Psoas muscle (tissue), 8 donors: Measurements from ENCODE around the gene TANC1. TPM values are rescaled to one million over a fixed set of nuclear protein-coding genes. Genes with fewer than 3 reads are reported as not detected.

ENCODE experiments used
- ATAC-seq, 4 donors: fragments of 200-7000 bp; cut with Tn5 transposase; one replicate each; pipeline ENCODE4 v1.9.1; 2020; ENCODE audit warnings: moderate library complexity in 3 of 4, mild to moderate bottlenecking in 2 of 4
- DNase-seq, 2 donors: peaks; one replicate each; pipeline ENCODE4 v3.0.0-alpha.2; 2020
- H3K27ac ChIP-seq: fragments of 200-600 bp; one replicate; pipeline ENCODE4 v1.8.0; 2022
- H3K27me3 ChIP-seq, 3 donors: fragments of 200-600 bp in 1 of 3; one replicate each; pipeline versions ENCODE4 v1.6.1 to v1.8.0; 2013 to 2022; ENCODE audit warnings: low read length in 2 of 3, mild to moderate bottlenecking in 2 of 3, moderate library complexity in 1 of 3; ENCODE audit not compliant: insufficient read depth in 3 of 3
- H3K36me3 ChIP-seq, 2 donors: fragments of 200-600 bp in 1 of 2; one replicate each; pipeline versions ENCODE4 v1.6.1 to v1.8.0; 2013 to 2022; ENCODE audit warnings: low read depth in 1 of 2, mild to moderate bottlenecking in 1 of 2, moderate library complexity in 1 of 2; ENCODE audit not compliant: insufficient read depth in 1 of 2
- H3K4me1 ChIP-seq: fragments of 200-600 bp; one replicate; pipeline ENCODE4 v1.8.0; 2022
- H3K4me3 ChIP-seq: fragments of 200-600 bp; one replicate; pipeline ENCODE4 v1.8.0; 2022; ENCODE audit warnings: mild to moderate bottlenecking
- H3K9me3 ChIP-seq: fragments of 200-600 bp; one replicate; pipeline ENCODE4 v1.8.0; 2022
- WGBS, 3 donors: extraction: QIAGEN DNeasy Blood & Tissue Kit; methylation state at CpG; one replicate each; pipeline versions ENCODE4 v1.1.6 to v1.1.7; 2013; 5-methylcytosine and 5-hydroxymethylcytosine counted together
- intact Hi-C, 2 donors: fragments of 100-400 bp; cut with DNase I; formaldehyde crosslinking; loops; one replicate each; pipeline versions ENCODE4 v1.11.0 to v1.14.2; 2022
- polyA plus RNA-seq, 3 donors: library from polyadenylated mRNA; stranded (reverse); fragments of 200-250 nt; gene quantifications; one replicate each; pipeline ENCODE4 v1.2.3, GENCODE V29; 2013
- total RNA-seq, 4 donors: library from RNA; stranded (reverse); fragmentation: NEBNext Ultra II Directional in 2 of 4; extraction: Animal tissue kit (Norgen Biotek cat#: 25700) in 2 of 4; gene quantifications; one replicate each; pipeline versions ENCODE4 v1.2.1 to v1.2.4, GENCODE V29; 2021 to 2023
- TF ChIP-seq, protein P1 (sequence below): fragments of 200-600 bp; IDR thresholded peaks from one replicate; pipeline ENCODE4 v1.8.0; 2022; ENCODE audit warnings: antibody characterized with exemption
- donor health status: healthy with polysubstance abuse.
- donor health status: DM: no; HTN: no; CAD: no; lungs with moderate emphysema.
- donor health status: Bipolar disorder and iron deficiency.
- donor health status: healthy.
- donor health status: DM: yes; HTN: yes; CAD: no.
- donor health status: DM: no; HTN: no; CAD: no.
- donor health status: DM: no; HTN: no; CAD: no.
- donor health status: DM: yes; HTN: yes; CAD: no.

The TANC1 gene
- total and polyA plus RNA-seq, 7 donors = 1.9 to 7.5 (median 3.2) TPM

GRCh38 chr2:158965107-158965506 lies 3.3 kb upstream of the TANC1 start:
- no peaks in the 10 kb centered on the region for H3K4me1 ChIP-seq
- no peak overlapping the region for H3K4me3 ChIP-seq
- no peaks in the 10 kb centered on the region for H3K27me3 ChIP-seq
- intact Hi-C loops = loop anchor here in 1 of 2 donors (5.0 kb wide), 1 partner anchor 67 kb away; no protein-coding TSS in a partner anchor
- no peaks in the 10 kb centered on the region for H3K36me3 ChIP-seq
- TF ChIP-seq, protein P1, sequence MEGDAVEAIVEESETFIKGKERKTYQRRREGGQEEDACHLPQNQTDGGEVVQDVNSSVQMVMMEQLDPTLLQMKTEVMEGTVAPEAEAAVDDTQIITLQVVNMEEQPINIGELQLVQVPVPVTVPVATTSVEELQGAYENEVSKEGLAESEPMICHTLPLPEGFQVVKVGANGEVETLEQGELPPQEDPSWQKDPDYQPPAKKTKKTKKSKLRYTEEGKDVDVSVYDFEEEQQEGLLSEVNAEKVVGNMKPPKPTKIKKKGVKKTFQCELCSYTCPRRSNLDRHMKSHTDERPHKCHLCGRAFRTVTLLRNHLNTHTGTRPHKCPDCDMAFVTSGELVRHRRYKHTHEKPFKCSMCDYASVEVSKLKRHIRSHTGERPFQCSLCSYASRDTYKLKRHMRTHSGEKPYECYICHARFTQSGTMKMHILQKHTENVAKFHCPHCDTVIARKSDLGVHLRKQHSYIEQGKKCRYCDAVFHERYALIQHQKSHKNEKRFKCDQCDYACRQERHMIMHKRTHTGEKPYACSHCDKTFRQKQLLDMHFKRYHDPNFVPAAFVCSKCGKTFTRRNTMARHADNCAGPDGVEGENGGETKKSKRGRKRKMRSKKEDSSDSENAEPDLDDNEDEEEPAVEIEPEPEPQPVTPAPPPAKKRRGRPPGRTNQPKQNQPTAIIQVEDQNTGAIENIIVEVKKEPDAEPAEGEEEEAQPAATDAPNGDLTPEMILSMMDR = no peak
- DNase-seq (no peak), ATAC-seq (no peak)
- H3K27ac ChIP-seq = no peak overlapping the region
- WGBS, 3 donors = 68 to 81% (median 72%) methylated on average over 5 of the region's 5 CpGs
- H3K9me3 ChIP-seq = no peaks in the 10 kb centered on the region

DNA sequence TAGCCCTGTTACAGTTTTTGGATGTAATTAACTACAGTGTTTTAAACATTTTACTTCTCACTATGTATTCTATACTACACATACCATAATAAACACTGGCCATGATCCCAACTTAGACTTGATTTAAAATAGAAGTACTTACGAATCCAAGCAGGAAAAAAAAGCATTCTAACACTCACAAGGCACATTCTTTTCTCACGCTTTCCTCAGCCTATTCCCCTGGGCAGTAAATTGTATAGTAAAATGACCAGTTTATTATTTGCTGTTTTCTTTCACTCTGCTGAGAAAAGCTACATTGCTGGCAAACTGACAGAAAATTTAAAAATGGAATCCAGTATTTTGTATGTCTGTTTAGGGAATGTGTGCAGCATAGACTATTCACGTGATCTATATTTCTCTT lies 2.8 kb upstream of the TANC1 start:
- Histone ChIP-seq H3K9me3 (no peaks in the 10 kb centered on the region), H3K36me3 (no peaks in the 10 kb centered on the region), H3K27ac (no peak overlapping the region), H3K4me3 (no peak overlapping the region), H3K27me3 (no peaks in the 10 kb centered on the region), H3K4me1 (no peaks in the 10 kb centered on the region)
- WGBS, 3 donors = 89% methylated on average over 3 of the region's 3 CpGs
- no peak for ATAC-seq
- no peak for DNase-seq
- TF ChIP-seq, protein P1 = no peak
- intact Hi-C loops = loop anchor here in 1 of 2 donors (5.0 kb wide), 1 partner anchor 67 kb away; no protein-coding TSS in a partner anchor

GRCh38 chr2:158966312-158966711 lies 2.1 kb upstream of the TANC1 start:
- Histone ChIP-seq H3K27ac (no peak overlapping the region), H3K4me3 (no peak overlapping the region), H3K36me3 (no peaks in the 10 kb centered on the region), H3K27me3 (no peaks in the 10 kb centered on the region), H3K9me3 (no peaks in the 10 kb centered on the region), H3K4me1 (no peaks in the 10 kb centered on the region)
- WGBS, 3 donors = 89 to 91% (median 91%) methylated on average over 1 of the region's 1 CpG
- no peak for DNase-seq
- TF ChIP-seq, protein P1 = no peak
- no peak for ATAC-seq
- intact Hi-C loops = loop anchor here in 1 of 2 donors (5.0 kb wide), 1 partner anchor 66 kb away; no protein-coding TSS in a partner anchor

- H3K27ac ChIP-seq = peak overlapping the region; percentile 58
- ATAC-seq (no peak), DNase-seq (no peak)
- TF ChIP-seq, protein P1 = no peak
- H3K9me3 ChIP-seq = no peaks in the 10 kb centered on the region
- no peaks in the 10 kb centered on the region for H3K4me1 ChIP-seq
- no peaks in the 10 kb centered on the region for H3K27me3 ChIP-seq
- H3K36me3 ChIP-seq = no peaks in the 10 kb centered on the region
- peak overlapping the region; percentile 74 for H3K4me3 ChIP-seq
- intact Hi-C loops = loop anchor here in 1 of 2 donors (5.0 kb wide), 1 partner anchor 65 kb away; no protein-coding TSS in a partner anchor
- WGBS, 3 donors = 52 to 65% (median 52%) methylated on average over 12 of the region's 12 CpGs
Observed at GRCh38 chr2:158967114-158967730, 1.2 kb upstream of the TANC1 start.
